NCI-H2029 treated with DMSO at 0.1 percent for 48 hours (cell line): ENCODE data around the gene GAGE12J.
A peak's percentile ranks its signal among the peaks of the same experiment; 100 is the strongest.
"Not testable (repeated sequence)": the region's sequence is repeated elsewhere in the genome, so short reads cannot be mapped to it uniquely, and the experiment has no call there.

ENCODE experiments used
- DNase-seq: peaks from one replicate; lab custom pipeline; 2025; lab: John Stamatoyannopoulos, UW

Gene GAGE12J

DNA sequence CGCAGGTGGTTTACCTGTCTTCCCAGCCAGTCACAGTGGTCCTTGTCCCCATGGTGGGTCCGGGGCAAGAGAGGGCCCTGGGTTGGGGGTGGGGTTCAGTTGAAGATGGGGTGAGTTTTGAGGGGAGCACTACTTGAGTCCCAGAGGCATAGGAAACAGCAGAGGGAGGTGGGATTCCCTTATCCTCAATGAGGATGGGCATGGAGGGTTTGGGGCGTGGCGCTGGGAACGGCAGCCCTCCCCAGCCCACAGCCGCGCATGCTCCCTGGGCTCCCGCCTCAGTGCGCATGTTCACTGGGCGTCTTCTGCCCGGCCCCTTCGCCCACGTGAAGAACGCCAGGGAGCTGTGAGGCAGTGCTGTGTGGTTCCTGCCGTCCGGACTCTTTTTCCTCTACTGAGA lies at the start of gene GAGE12J:
TSS of gene GAGE12J (plus strand) at position 301 of the 400 bp plus-strand sequence. CDS start 1,157 bp downstream, outside the sequence.
- not testable (repeated sequence) for DNase-seq

DNA sequence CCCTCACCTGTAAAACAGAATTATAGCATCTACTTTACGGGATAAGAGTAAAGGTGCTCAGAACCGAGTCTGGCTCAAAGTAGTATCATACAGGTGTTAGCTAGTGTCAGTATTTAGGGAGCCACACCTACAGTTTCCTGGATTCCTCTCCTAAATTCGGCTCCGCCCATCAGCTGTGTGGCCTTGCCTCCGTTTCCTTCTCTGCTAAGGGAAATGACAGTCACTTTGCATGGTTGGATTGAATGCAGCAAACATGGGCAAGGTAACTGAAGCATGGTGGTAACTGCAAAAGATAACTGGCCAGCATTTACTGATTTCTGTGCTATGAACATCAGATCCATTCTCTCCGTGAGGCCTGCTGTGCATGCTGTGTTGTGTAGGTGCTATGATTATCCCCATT lies 49.4 kb upstream of the GAGE12J start:
- no peak for DNase-seq

DNA sequence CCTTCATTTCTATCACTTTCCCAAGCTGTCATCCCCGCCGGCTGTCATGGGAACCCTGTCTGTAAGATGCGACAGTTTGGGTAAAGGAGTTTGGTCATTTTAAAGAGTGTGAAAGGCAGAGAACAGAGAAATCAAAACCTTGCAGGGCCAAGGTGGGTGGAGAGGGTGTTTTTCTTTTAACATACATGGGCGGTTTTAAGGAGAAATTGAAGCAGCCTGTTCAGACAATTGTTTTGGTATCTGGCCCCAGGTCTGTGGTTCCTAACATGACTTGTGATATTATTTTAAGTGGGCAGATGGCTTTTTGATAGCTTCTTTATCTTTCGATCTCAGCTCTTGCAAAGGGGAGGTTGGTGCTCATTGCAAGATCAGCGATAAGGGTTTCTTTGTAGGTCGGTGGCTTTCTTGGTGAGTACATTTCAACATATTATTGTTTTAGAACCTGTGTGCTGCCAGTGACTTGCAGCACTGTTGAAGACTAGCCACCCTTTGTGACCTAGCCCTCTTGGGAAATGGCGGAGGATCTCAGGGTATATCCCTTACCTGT lies 48.6 kb upstream of the GAGE12J start:
- no peak for DNase-seq

GRCh38 chrX:49276207-49276606 lies 45.6 kb upstream of the GAGE12J start:
- no peak for DNase-seq

GRCh38 chrX:49276671-49277534 lies 44.9 kb upstream of the GAGE12J start:
- no peak for DNase-seq

GRCh38 chrX:49277535-49277830 lies 44.4 kb upstream of the GAGE12J start:
- no peak for DNase-seq

DNA sequence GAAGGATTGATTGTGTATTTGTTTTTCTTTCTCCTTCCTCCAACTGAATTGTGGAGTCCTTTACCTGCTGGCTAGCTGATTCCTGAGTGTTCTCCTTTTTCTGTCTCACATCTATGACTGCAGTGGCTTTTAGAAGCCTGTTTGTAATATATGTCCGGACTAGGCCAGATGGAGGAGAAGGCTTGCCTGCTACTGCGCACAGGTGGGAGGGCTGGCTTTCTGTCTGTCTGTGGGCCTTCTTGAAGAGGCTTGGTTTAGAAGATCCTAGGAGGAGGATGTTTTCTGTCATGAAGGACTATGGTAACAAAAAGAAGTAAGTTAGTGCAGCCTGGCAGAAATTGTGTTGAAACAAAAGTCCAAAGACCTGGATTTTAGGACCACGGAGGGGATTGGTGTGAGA lies 43.8 kb upstream of the GAGE12J start:
- no peak for DNase-seq

GRCh38 chrX:49282647-49283011 lies 39.2 kb upstream of the GAGE12J start:
- no peak for DNase-seq

DNA sequence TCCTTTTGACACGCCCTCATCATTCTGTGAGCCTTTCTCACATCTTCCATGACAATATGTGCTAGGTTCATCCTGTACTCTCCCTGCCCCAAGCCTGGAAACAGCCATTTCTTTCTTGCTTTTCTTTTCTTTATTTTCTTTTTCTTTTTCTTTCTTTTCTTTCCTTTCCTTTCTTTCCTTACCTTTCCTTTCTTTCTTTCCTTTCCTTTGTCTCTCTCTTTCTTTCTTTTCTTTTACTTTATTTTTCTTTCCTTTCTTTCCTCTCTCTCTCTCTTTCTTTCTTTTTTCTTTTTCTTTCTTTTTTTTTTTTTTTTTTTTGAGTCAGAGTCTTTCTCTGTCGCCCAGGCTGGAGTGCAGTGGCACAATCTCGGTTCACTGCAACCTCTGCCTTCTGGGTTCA lies 37.6 kb upstream of the GAGE12J start:
- no peak for DNase-seq

GRCh38 chrX:49286136-49286535 lies 35.7 kb upstream of the GAGE12J start:
- DNase-seq = no peak

GRCh38 chrX:49286581-49286980 lies 35.3 kb upstream of the GAGE12J start:
- no peak for DNase-seq

DNA sequence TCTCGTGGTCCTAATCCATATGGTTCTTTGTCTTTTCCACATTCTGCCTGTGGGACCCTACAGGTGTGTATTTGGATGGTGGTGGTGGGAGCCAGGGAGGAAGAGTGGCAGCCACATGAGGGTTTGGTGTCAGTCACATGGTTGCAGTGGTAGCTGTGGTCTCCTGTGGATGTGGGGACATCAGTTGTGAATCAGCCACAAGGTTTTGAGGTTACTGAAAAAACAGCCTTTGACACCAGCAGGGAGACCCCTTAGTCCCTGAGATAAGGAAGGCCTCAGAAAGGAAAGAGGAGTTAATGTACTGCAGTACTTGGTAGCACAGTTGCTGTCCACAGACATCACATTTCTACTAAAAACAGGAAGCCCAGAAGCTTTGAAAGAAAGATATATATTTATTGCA lies 34.2 kb upstream of the GAGE12J start:
- no peak for DNase-seq

GRCh38 chrX:49290215-49290614 lies 31.6 kb upstream of the GAGE12J start:
- DNase-seq = no peak

- peak; percentile 4 for DNase-seq
Measured at GRCh38 chrX:49291615-49292337, 30.1 kb upstream of the GAGE12J start.

- DNase-seq = no peak
Measured at GRCh38 chrX:49292400-49293362, 29.2 kb upstream of the GAGE12J start.

DNA sequence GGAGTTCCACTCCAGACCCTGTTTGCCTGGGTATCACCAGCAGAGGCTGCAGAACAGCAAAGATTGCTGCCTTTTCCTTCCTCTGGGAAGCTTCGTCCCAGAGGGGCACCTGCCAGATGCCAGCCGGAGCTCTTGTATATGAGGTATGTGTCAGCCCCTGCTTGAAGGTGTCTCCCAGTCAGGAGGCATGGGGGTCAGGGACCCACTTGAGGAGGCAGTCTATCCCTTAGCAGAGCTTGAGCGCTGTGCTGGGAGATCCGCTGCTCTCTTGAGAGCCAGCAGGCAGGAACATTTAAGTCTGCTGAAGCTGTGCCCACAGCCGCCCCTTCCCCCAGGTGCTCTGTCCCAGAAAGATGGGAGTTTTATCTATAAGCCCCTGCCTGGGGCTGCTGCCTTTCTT lies 22.5 kb upstream of the GAGE12J start:
- not testable (repeated sequence) for DNase-seq

- DNase-seq = no peak
Measured at GRCh38 chrX:49300703-49301102, 21.1 kb upstream of the GAGE12J start.

GRCh38 chrX:49303346-49303745 lies 18.5 kb upstream of the GAGE12J start, which contains the start of gene GAGE10:
Gene GAGE10 (plus strand): TSS chrX:49303646. CDS start chrX:49304860, 1,214 bp downstream.
- DNase-seq = no peak

GRCh38 chrX:49307775-49308174 lies 14.1 kb upstream of the GAGE12J start:
- not testable (repeated sequence) for DNase-seq

- DNase-seq = no peak
Measured at GRCh38 chrX:49308604-49309269, 13.1 kb upstream of the GAGE12J start.

DNA sequence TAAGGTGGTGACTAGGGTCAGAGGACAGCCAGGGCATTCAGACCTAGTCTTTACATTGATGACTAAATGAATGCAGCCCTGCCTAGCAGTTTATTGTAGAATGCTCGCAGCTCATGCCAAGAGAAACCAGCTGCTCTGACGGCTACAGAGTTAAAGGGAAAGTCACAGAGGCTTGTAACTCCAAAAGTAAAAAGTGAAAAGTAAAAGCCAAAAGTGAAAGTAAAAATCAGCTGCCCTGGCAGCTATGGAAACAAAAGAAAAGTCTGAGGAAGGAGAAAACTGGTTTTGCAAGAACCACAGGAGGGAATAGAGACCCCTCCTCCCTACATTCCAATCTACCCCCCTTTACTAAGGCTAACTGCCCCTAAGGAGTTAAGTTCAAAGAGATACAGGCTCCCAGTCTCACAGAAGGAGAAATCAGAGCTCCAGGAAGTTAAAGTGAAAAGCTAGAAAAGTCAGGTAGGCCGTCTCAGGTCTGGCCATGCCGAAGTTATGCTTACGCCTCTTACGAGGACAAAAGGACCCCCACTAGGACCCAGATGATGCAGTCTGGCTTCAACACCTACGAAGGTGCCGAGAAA lies 12.3 kb upstream of the GAGE12J start:
- no peak for DNase-seq
